Measurements from ENCODE around the gene ZNF366. TPM values are rescaled to one million over a fixed set of nuclear protein-coding genes. Genes with fewer than 3 reads are reported as not detected.

Gene ZNF366
- total RNA-seq, 1 experiment from 2014 or later = not detected

GRCh38 chr5:72497823-72498222 is 9.4 kb downstream of the ZNF366 start:
- CTCF ChIA-PET = interaction anchor here (0.5 kb wide), 1 partner anchor 281 kb away, joined by 4 read pairs; no protein-coding TSS in a partner anchor
- Histone ChIP-seq H3K4me1 (no peaks in the 10 kb centered on the region), H3K27me3 (replicated peaks; ENCODE audit: control insufficient read depth, insufficient read depth, low read length) (no peaks in the 10 kb centered on the region), H3K4me3 (ENCODE audit: low read depth, low read length) (no peak overlapping the region), H3K9me3 (no peaks in the 10 kb centered on the region), H3K36me3 (ENCODE audit: control insufficient read depth, insufficient read depth, low read length) (no peaks in the 10 kb centered on the region)
- H3K9me3 Mint-ChIP-seq (ENCODE audit: unreplicated experiment) = no peaks in the 10 kb centered on the region
- no peaks in the 10 kb centered on the region for H3K36me3 Mint-ChIP-seq (ENCODE audit: insufficient read depth, unreplicated experiment)
- no peaks in the 10 kb centered on the region for H3K4me1 Mint-ChIP-seq (ENCODE audit: low read depth, unreplicated experiment)
- H3K27me3 Mint-ChIP-seq (ENCODE audit: insufficient read depth, unreplicated experiment) = peaks cover 4% of the 10 kb centered on the region
- no peak for DNase-seq
- H3K4me3 Mint-ChIP-seq (ENCODE audit: unreplicated experiment) = no peak overlapping the region
- no peak overlapping the region for H3K27ac Mint-ChIP-seq (ENCODE audit: unreplicated experiment)
- POLR2A ChIA-PET = no interaction called here
- TF ChIP-seq CTCF (IDR thresholded peaks at IDR 0.05; ENCODE audit: insufficient read depth in 1 of 2, low read depth in 1 of 2, low read length in 1 of 2, severe bottlenecking in 1 of 2, unreplicated experiment in 1 of 2) = no peak
- BruUV-seq (replicated peaks) = no TSS peak
- intact Hi-C loops (cut with micrococcal nuclease; ENCODE audit: unreplicated experiment) = no loop called here

GRCh38 chr5:72495410-72495809 is 11.8 kb downstream of the ZNF366 start:
- ChIA-PET POLR2A (no interaction called here), CTCF (no interaction called here)
- H3K4me1 Mint-ChIP-seq (ENCODE audit: low read depth, unreplicated experiment) = no peaks in the 10 kb centered on the region
- DNase-seq = no peak
- no peaks in the 10 kb centered on the region for H3K9me3 ChIP-seq
- H3K27ac Mint-ChIP-seq (ENCODE audit: unreplicated experiment) = no peak overlapping the region
- H3K36me3 ChIP-seq (ENCODE audit: control insufficient read depth, insufficient read depth, low read length) = no peaks in the 10 kb centered on the region
- BruUV-seq (replicated peaks) = no TSS peak
- peaks cover 6% of the 10 kb centered on the region for H3K27me3 Mint-ChIP-seq (ENCODE audit: insufficient read depth, unreplicated experiment)
- H3K36me3 Mint-ChIP-seq (ENCODE audit: insufficient read depth, unreplicated experiment) = no peaks in the 10 kb centered on the region
- no peak overlapping the region for H3K4me3 ChIP-seq (ENCODE audit: low read depth, low read length)
- no peaks in the 10 kb centered on the region for H3K9me3 Mint-ChIP-seq (ENCODE audit: unreplicated experiment)
- no peaks in the 10 kb centered on the region for H3K27me3 ChIP-seq (replicated peaks; ENCODE audit: control insufficient read depth, insufficient read depth, low read length)
- TF ChIP-seq CTCF (IDR thresholded peaks at IDR 0.05; ENCODE audit: insufficient read depth in 1 of 2, low read depth in 1 of 2, low read length in 1 of 2, severe bottlenecking in 1 of 2, unreplicated experiment in 1 of 2) = no peak
- intact Hi-C loops (cut with micrococcal nuclease; ENCODE audit: unreplicated experiment) = no loop called here
- no peak overlapping the region for H3K4me3 Mint-ChIP-seq (ENCODE audit: unreplicated experiment)
- no peaks in the 10 kb centered on the region for H3K4me1 ChIP-seq

GRCh38 chr5:72494623-72495124 is 12.5 kb downstream of the ZNF366 start:
- no peak overlapping the region for H3K4me3 ChIP-seq (ENCODE audit: low read depth, low read length)
- no peak overlapping the region for H3K27ac Mint-ChIP-seq (ENCODE audit: unreplicated experiment)
- H3K9me3 Mint-ChIP-seq (ENCODE audit: unreplicated experiment) = no peaks in the 10 kb centered on the region
- TF ChIP-seq CTCF (IDR thresholded peaks at IDR 0.05; ENCODE audit: insufficient read depth in 1 of 2, low read depth in 1 of 2, low read length in 1 of 2, severe bottlenecking in 1 of 2, unreplicated experiment in 1 of 2) = no peak
- intact Hi-C loops (cut with micrococcal nuclease; ENCODE audit: unreplicated experiment) = no loop called here
- H3K4me1 ChIP-seq = no peaks in the 10 kb centered on the region
- BruUV-seq (replicated peaks) = no TSS peak
- peaks cover 6% of the 10 kb centered on the region for H3K27me3 Mint-ChIP-seq (ENCODE audit: insufficient read depth, unreplicated experiment)
- no peaks in the 10 kb centered on the region for H3K36me3 ChIP-seq (ENCODE audit: control insufficient read depth, insufficient read depth, low read length)
- POLR2A ChIA-PET = no interaction called here
- no peak overlapping the region for H3K4me3 Mint-ChIP-seq (ENCODE audit: unreplicated experiment)
- no peaks in the 10 kb centered on the region for H3K9me3 ChIP-seq
- H3K36me3 Mint-ChIP-seq (ENCODE audit: insufficient read depth, unreplicated experiment) = no peaks in the 10 kb centered on the region
- H3K27me3 ChIP-seq (replicated peaks; ENCODE audit: control insufficient read depth, insufficient read depth, low read length) = no peaks in the 10 kb centered on the region
- CTCF ChIA-PET = no interaction called here
- no peaks in the 10 kb centered on the region for H3K4me1 Mint-ChIP-seq (ENCODE audit: low read depth, unreplicated experiment)
- no peak for DNase-seq

All from Caco-2 (cell line).